Measurements from ENCODE around the gene UBE2K.

GRCh38 chr4:39698424-39699009 is 581 bp downstream of the UBE2K start:
- TF ChIP-seq POLR2A (IDR thresholded peaks at IDR 0.05; ENCODE audit: borderline replicate concordance, extremely low read depth, insufficient read depth, insufficient read length) (no peak), CTCF (IDR thresholded peaks at IDR 0.05 in 2 of 3, conservative IDR thresholded peaks at IDR 0.05 in 1 of 3; ENCODE audit: borderline replicate concordance in 1 of 3, insufficient read depth in 1 of 3, low read depth in 2 of 3, low read length in 2 of 3) (no peak), POLR2AphosphoS5 (IDR thresholded peaks at IDR 0.05; ENCODE audit: low read depth, low read length) (no peak), TCF7L2 (IDR thresholded peaks at IDR 0.05; ENCODE audit: borderline replicate concordance, extremely low read depth, insufficient read depth, insufficient read length) (no peak), CEBPB (IDR thresholded peaks at IDR 0.05; ENCODE audit: low read depth) (no peak), ZBTB33 (IDR thresholded peaks at IDR 0.05; ENCODE audit: extremely low read depth, insufficient replicate concordance, low read length) (no peak), EZH2phosphoT487 (IDR thresholded peaks at IDR 0.05; ENCODE audit: borderline replicate concordance) (no peak), EZH2 (IDR thresholded peaks at IDR 0.05) (no peak), ZNF274 (IDR thresholded peaks at IDR 0.05; ENCODE audit: low read depth, low read length) (no peak), MAX (IDR thresholded peaks at IDR 0.05) (no peak), YY1 (IDR thresholded peaks at IDR 0.05; ENCODE audit: extremely low read depth, insufficient replicate concordance, low read depth, low read length) (no peak), RAD21 (IDR thresholded peaks at IDR 0.05; ENCODE audit: low read depth) (no peak), SRF (IDR thresholded peaks at IDR 0.05; ENCODE audit: low read depth) (no peak)
